ELF-1 (cell line): ENCODE results near the gene TMEM87B.
A peak's percentile ranks its signal among the peaks of the same experiment; 100 is the strongest.
"Not testable (repeated sequence)": the region's sequence is repeated elsewhere in the genome, so short reads cannot be mapped to it uniquely, and the experiment has no call there.

ENCODE experiments used
- DNase-seq: peaks from one replicate; pipeline ENCODE4 v3.0.0-alpha.2; 2016; ENCODE audit warnings: low read depth, low spot score

The TMEM87B gene

GRCh38 chr2:112033600-112033999 is 21.5 kb upstream of the TMEM87B start:
- DNase-seq, result no peak

- no peak for DNase-seq
Observed at GRCh38 chr2:112034924-112035323, 20.1 kb upstream of the TMEM87B start.

GRCh38 chr2:112035786-112036185 is 19.3 kb upstream of the TMEM87B start:
- DNase-seq, result no peak

DNA sequence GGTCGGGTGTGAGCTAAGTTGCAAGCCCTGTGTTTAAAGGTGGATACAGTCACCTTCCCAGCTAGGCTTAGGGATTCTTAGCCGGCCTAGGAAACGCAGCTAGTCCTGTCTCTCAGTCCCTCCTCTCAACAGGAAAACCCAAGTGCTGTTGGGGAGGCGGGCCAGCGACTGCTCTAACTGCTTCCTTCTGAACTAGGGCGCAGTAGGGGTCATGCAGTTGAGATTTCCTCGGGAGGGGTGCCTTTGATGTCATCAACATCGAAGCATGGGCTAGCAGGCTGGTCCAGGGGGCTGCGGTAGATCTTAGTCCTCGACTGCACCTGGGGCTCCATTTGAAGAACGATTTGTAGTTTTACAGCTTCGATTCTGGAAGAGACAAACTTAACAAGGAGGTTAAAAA is 15.5 kb upstream of the TMEM87B start:
- peak; percentile 49 for DNase-seq

GRCh38 chr2:112040066-112040465 is 15.0 kb upstream of the TMEM87B start:
- peak; percentile 45 for DNase-seq

- peak; percentile 70 for DNase-seq
Observed at GRCh38 chr2:112041460-112041859, 13.6 kb upstream of the TMEM87B start.

GRCh38 chr2:112045446-112046014 is 9.5 kb upstream of the TMEM87B start:
- DNase-seq, result no peak

DNA sequence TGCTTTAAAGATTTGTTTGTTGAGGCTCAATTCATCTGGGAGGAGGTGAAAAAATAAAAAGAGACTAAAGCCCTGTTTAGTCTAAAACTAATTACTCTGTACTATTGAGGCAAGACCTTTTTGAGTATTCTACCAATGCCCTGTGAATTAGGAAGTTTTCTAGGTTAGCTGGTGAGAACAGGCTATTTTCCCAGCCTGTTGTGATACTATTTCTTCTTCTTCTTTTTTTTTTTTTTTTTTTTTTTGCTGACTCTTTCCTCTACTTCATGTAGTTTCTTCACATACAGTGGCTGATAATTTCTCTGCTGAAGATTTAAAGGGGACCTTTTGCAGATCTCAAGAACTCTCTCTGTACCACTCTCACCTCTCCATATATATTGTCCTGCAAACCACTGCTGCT is 8.8 kb upstream of the TMEM87B start:
- no peak for DNase-seq

DNA sequence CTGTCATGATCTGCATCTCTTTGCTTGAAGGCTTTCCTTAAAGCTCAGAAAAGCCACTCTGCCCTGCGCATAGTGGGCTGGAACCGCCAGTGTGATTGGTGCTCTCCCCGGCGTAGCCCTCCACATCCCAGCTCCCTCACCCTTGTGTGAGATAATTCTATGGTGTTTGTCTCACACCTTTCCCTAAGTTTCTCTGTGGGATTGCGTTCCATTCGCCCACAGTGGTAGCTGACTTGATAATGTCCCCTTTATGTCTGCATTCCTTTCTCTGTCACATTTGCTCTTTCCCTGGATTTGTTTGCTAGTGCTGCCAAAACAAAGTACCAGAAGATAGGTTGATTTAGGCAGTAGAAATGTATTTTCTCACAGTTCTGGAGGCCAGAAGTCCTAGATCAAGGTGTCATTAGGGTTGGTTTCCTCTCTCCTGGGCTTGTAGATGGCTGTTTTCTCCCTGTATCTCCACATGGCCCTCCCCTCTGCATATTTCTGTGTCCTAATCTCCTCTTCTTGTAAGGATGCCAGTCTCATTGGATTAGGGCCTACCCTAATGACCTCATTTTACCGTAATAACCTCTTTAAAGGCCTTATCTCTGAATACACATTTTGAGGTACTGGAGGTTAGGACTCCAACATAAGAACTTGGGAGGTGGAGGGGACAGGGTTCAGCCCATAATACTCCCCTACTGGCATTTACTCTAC is 7.4 kb upstream of the TMEM87B start:
- DNase-seq, result peak; percentile 54

GRCh38 chr2:112048236-112048592 is 6.9 kb upstream of the TMEM87B start:
- DNase-seq, result peak; percentile 20

DNA sequence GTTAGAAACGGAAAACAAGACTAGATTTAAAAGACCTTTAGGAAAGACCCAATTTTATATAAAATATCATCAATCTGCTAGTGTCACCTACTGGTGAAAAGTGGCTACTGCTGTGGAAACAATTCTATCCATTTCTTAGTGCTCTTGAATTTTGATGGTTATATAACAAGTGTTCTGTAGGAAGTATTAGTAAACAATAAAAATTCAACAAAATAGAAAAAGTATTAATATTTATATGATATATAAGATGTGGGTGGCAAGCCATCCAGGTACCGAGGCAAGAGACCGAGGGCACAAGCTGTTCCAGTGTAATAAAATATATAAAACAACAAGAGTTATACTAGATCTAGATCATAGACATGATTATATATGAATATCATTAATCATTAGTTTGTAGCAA is 6.2 kb upstream of the TMEM87B start:
- DNase-seq, result no peak

- no peak for DNase-seq
Observed at GRCh38 chr2:112050316-112050715, 4.8 kb upstream of the TMEM87B start.

DNA sequence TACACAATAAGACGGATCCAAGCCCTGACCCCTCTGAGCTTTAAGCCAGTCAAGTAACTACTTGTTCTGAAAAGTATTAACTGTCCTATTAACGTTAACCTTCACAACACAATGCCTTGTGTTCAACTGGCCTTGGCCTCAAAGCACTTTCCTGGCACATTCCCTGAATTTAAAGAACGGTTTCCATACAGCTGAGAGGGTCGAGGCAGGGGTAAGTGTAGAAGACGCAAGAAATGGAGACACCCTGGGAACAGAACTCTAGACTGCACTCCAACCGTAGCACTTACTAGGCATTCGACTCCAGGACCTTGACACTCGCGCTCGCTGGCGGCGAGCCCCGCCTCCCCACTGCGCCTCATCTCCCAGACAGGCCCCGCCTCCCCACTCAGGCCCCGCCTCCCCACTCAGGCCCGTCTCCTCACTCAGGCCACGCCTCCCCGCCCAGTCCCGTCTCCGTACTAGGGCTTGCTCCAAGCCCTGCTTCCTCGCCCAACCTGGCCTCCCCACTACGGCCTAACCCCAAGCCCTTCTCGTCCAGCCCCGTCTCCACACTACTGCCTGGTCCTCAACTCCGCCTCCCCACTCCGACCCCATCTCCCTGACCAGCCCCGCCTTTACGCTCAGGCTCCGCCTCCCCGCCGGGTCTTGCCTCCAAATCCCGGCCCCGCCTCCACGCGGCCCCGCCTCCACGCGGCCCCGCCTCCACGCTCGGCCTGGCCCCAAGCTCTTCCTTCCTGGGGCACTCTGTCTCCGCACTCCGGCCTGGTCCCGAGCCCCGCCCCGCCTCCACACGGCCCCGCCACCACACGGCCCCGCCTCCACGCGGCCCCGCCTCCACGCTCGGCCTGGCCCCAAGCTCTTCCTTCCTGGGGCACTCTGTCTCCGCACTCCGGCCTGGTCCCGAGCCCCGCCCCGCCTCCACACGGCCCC is 887 bp upstream of the TMEM87B start:
- DNase-seq, result peak; percentile 96

GRCh38 chr2:112055730-112056625 is 909 bp downstream of the TMEM87B start:
- no peak for DNase-seq

GRCh38 chr2:112056626-112056987 is 1.5 kb downstream of the TMEM87B start:
- DNase-seq, result no peak

- DNase-seq, result no peak
Observed at GRCh38 chr2:112059671-112060070, 4.6 kb downstream of the TMEM87B start.

GRCh38 chr2:112061299-112061698 is 6.2 kb downstream of the TMEM87B start:
- no peak for DNase-seq

- DNase-seq, result no peak
Observed at GRCh38 chr2:112061840-112062239, 6.8 kb downstream of the TMEM87B start.

DNA sequence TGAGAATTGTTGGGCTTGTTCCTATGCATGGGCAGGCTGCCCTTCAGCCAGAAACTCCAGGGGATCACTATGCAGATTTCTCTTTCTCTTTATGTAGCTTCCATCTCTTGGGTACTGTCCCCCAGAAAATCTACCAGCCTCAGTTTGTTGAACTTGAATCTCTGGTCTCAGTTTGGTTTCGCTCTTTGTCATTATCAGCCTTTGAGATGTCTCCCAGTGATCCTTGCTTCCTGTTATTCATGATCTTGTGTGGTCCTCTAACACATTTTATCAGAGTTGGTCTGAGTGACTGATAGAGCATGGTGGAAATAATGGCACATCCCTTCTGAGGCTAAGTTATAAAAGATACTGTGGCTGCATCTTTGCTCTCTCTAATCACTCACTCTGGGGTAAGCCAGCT is 7.8 kb downstream of the TMEM87B start:
- DNase-seq, result no peak

GRCh38 chr2:112065486-112065885 is 10.4 kb downstream of the TMEM87B start:
- no peak for DNase-seq

DNA sequence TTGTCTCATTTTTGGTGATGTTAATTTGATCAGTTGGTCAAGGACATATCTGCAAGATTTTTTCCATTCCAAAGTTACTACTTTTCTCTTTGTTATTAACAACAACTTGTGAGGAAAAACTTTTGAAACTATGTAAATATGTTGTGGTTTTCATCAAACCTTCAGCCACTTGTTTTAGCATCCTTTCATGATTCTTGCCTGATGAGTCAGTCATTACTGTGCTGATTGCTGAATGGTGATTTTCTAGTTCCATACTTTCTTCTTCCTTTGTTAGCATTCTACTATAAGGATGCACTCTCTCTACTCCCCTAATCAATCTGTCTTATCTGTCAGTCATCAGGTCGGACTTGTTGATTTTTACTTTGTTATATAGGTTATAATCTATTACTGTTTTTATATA is 10.9 kb downstream of the TMEM87B start:
- DNase-seq, result no peak

- not testable (repeated sequence) for DNase-seq
Observed at GRCh38 chr2:112069794-112070193, 14.7 kb downstream of the TMEM87B start.
